Measurements from ENCODE around the gene IFTAP. TPM values are rescaled to one million over a fixed set of nuclear protein-coding genes. Genes with fewer than 3 reads are reported as not detected.

The IFTAP gene
- total RNA-seq, 2 donors from 2014 or later: 23.5 to 38.1 TPM

- Histone ChIP-seq H3K9me3 (no peaks in the 10 kb centered on the region), H3K4me1 (replicated peaks) (no peaks in the 10 kb centered on the region), H3K27me3 (replicated peaks; ENCODE audit: insufficient read depth) (no peaks in the 10 kb centered on the region), H3K36me3 (no peaks in the 10 kb centered on the region), H3K27ac (no peak overlapping the region), H3K4me3 (peak overlapping the region in 1 of 2 donors; percentile 11)
- peak; percentile 50 for DNase-seq (ENCODE audit: low spot score)
- WGBS: 2% methylated on average over 15 of the region's 15 CpGs
- intact Hi-C loops (cut with DNase I): loop anchor here (5.0 kb wide), 2 partner anchors 58 to 108 kb away; no protein-coding TSS in a partner anchor
- no peak for TF ChIP-seq POLR2AphosphoS5 (IDR thresholded peaks at IDR 0.05)
- peak; percentile 32 to 71 (median 65) for TF ChIP-seq CTCF (IDR thresholded peaks at IDR 0.05)
These were observed 29.8 kb upstream of the IFTAP start for GRCh38 chr11:36564376-36565030.

GRCh38 chr11:36565031-36565610 is 29.2 kb upstream of the IFTAP start:
- Histone ChIP-seq H3K4me3 (no peak overlapping the region), H3K9me3 (no peaks in the 10 kb centered on the region), H3K27ac (no peak overlapping the region), H3K4me1 (replicated peaks) (no peaks in the 10 kb centered on the region), H3K36me3 (no peaks in the 10 kb centered on the region), H3K27me3 (replicated peaks; ENCODE audit: insufficient read depth) (no peaks in the 10 kb centered on the region)
- 60% methylated on average over 6 of the region's 6 CpGs for WGBS
- intact Hi-C loops (cut with DNase I): no loop called here
- no peak for DNase-seq (ENCODE audit: low spot score)
- no peak for TF ChIP-seq CTCF (IDR thresholded peaks at IDR 0.05)
- TF ChIP-seq POLR2AphosphoS5 (IDR thresholded peaks at IDR 0.05): no peak
- TF ChIP-seq POLR2A (IDR thresholded peaks at IDR 0.05): no peak

- TF ChIP-seq CTCF (IDR thresholded peaks at IDR 0.05) (no peak), POLR2A (IDR thresholded peaks at IDR 0.05) (no peak), POLR2AphosphoS5 (IDR thresholded peaks at IDR 0.05) (no peak)
- intact Hi-C loops (cut with DNase I): no loop called here
These were observed 27.8 kb upstream of the IFTAP start for GRCh38 chr11:36566407-36567053.

GRCh38 chr11:36567694-36568093 is 26.6 kb upstream of the IFTAP start, which contains the start of gene RAG1:
RAG1 (plus strand) TSS chr11:36568007; CDS start chr11:36573305, 5,298 bp downstream.
- no peak within 1 kb of the TSS for H3K4me3 ChIP-seq
- no peaks in the 10 kb centered on the region for H3K4me1 ChIP-seq (replicated peaks)
- no peaks in the 10 kb centered on the region for H3K36me3 ChIP-seq
- no peaks in the 10 kb centered on the region for H3K9me3 ChIP-seq
- intact Hi-C loops (cut with DNase I): no loop called here
- H3K27ac ChIP-seq: no peak within 1 kb of the TSS
- no peaks in the 10 kb centered on the region for H3K27me3 ChIP-seq (replicated peaks; ENCODE audit: insufficient read depth)
- 100% methylated on average over 1 of the region's 1 CpG for WGBS
- no peak for DNase-seq (ENCODE audit: low spot score)
- TF ChIP-seq POLR2AphosphoS5 (IDR thresholded peaks at IDR 0.05) (no peak), POLR2A (IDR thresholded peaks at IDR 0.05) (no peak), CTCF (IDR thresholded peaks at IDR 0.05) (no peak)

More at GRCh38 chr11:36566407-36567053, 27.8 kb upstream of the IFTAP start:
- H3K9me3 ChIP-seq: no peaks in the 10 kb centered on the region
- no peaks in the 10 kb centered on the region for H3K36me3 ChIP-seq
- no peak overlapping the region for H3K27ac ChIP-seq
- H3K4me3 ChIP-seq: no peak overlapping the region
- WGBS: 97% methylated on average over 4 of the region's 4 CpGs
- H3K4me1 ChIP-seq (replicated peaks): no peaks in the 10 kb centered on the region
- DNase-seq (ENCODE audit: low spot score): no peak
- no peaks in the 10 kb centered on the region for H3K27me3 ChIP-seq (replicated peaks; ENCODE audit: insufficient read depth)
